KOPT-K1 (cell line): ENCODE results near the gene CCDC174.

Source experiments
- H3K27ac ChIP-seq: fragments of 200-600 bp; sonication (generic); 2 replicates; pipeline ENCODE4 v1.5.1; 2016; ENCODE audit warnings: antibody characterized with exemption, mild to moderate bottlenecking, low read depth, low read length; ENCODE audit not compliant: poor library complexity, severe bottlenecking
- H3K36me3 ChIP-seq: fragments of 200-600 bp; sonication (generic); 2 replicates; pipeline ENCODE4 v1.5.1; 2017; ENCODE audit warnings: antibody characterized with exemption, mild to moderate bottlenecking, low read length, moderate library complexity; ENCODE audit not compliant: insufficient read depth
- H3K9me3 ChIP-seq: fragments of 200-600 bp; sonication (generic); 2 replicates; pipeline ENCODE4 v1.5.1; 2017; ENCODE audit warnings: antibody characterized with exemption, low read length, mild to moderate bottlenecking; ENCODE audit not compliant: insufficient read depth, poor library complexity, severe bottlenecking

Gene CCDC174

GRCh38 chr3:14617508-14618023, 34.0 kb upstream of the CCDC174 start:
- Histone ChIP-seq H3K9me3 (no peaks in the 10 kb centered on the region), H3K36me3 (no peaks in the 10 kb centered on the region), H3K27ac (no peak overlapping the region)

DNA sequence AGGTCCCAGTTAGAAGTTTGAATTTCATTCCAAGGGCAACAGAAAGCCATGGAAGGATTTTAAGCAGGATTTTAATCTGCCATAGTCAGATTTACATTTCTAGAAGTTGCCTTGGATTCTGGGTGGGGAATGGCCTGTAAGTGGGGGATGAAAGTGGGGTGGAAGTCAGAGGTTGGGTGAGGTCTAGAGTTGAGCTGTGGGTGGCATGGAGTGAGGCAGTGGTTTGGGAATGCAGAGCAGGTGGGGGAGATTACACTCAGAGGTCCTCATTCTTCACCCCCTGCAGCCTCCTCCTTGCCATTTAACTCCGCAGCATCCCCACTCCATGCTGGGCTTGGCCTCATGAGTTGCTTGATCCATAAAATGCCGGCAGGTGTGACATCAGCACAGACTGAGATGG, 32.0 kb upstream of the CCDC174 start:
- Histone ChIP-seq H3K9me3 (no peaks in the 10 kb centered on the region), H3K27ac (no peak overlapping the region), H3K36me3 (no peaks in the 10 kb centered on the region)

GRCh38 chr3:14620512-14620911, 31.1 kb upstream of the CCDC174 start:
- Histone ChIP-seq H3K9me3 (no peaks in the 10 kb centered on the region), H3K27ac (no peak overlapping the region), H3K36me3 (no peaks in the 10 kb centered on the region)

GRCh38 chr3:14621093-14621492, 30.5 kb upstream of the CCDC174 start:
- Histone ChIP-seq H3K9me3 (no peaks in the 10 kb centered on the region), H3K27ac (no peak overlapping the region), H3K36me3 (no peaks in the 10 kb centered on the region)

- Histone ChIP-seq H3K36me3 (no peaks in the 10 kb centered on the region), H3K9me3 (no peaks in the 10 kb centered on the region)
Measured at GRCh38 chr3:14622368-14622767, 29.2 kb upstream of the CCDC174 start.

GRCh38 chr3:14623569-14624051, 28.0 kb upstream of the CCDC174 start:
- no peaks in the 10 kb centered on the region for H3K36me3 ChIP-seq
- no peak overlapping the region for H3K27ac ChIP-seq
- peaks cover 9% of the 10 kb centered on the region for H3K9me3 ChIP-seq

More at GRCh38 chr3:14622368-14622767, 29.2 kb upstream of the CCDC174 start:
- H3K27ac ChIP-seq = no peak overlapping the region

DNA sequence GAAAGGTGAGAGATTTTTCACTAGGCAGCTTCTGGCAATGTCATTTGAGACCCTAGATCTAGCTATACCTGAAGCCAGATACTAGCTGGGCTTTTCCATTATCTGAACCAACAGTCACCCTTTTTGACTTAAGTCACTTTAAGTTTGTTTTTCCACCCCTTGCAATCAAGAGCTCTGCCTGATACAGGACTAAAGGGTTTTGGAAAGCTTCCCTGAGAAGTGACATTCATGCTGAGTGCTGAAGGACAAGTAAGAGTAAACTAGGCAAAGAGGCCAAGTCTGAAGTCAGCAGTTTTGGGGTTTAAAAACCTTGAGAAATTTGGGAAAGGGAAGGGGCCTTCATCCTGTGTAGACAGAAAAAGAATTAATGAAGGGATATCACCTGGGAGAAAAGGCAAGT, 27.1 kb upstream of the CCDC174 start:
- Histone ChIP-seq H3K36me3 (no peaks in the 10 kb centered on the region), H3K9me3 (peaks cover 13% of the 10 kb centered on the region), H3K27ac (no peak overlapping the region)

GRCh38 chr3:14625443-14625842, 26.1 kb upstream of the CCDC174 start:
- Histone ChIP-seq H3K36me3 (no peaks in the 10 kb centered on the region), H3K27ac (no peak overlapping the region), H3K9me3 (peaks cover 13% of the 10 kb centered on the region)

DNA sequence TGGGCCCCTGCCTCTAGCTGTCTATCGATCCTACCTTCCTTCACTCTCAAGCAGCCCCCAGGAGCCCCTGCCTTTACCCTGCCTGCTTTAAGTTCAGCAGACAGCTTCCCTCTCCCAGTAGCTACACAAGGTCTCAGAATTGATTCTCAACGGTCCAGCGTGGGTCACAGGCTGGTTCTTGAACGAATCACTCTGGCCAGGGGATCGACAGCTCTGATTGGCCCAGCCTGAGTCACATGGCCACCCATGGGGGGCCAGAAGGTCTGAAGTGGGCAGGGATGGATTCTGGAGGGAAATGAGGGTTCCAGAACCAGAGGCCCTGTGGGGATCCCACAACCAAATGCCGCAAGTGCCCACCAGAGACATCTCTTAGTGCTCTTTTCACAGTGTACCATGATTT, 23.7 kb upstream of the CCDC174 start:
- no peaks in the 10 kb centered on the region for H3K36me3 ChIP-seq
- no peak overlapping the region for H3K27ac ChIP-seq
- peaks cover 13% of the 10 kb centered on the region for H3K9me3 ChIP-seq

GRCh38 chr3:14628406-14628805, 23.2 kb upstream of the CCDC174 start:
- no peaks in the 10 kb centered on the region for H3K36me3 ChIP-seq
- no peak overlapping the region for H3K27ac ChIP-seq

DNA sequence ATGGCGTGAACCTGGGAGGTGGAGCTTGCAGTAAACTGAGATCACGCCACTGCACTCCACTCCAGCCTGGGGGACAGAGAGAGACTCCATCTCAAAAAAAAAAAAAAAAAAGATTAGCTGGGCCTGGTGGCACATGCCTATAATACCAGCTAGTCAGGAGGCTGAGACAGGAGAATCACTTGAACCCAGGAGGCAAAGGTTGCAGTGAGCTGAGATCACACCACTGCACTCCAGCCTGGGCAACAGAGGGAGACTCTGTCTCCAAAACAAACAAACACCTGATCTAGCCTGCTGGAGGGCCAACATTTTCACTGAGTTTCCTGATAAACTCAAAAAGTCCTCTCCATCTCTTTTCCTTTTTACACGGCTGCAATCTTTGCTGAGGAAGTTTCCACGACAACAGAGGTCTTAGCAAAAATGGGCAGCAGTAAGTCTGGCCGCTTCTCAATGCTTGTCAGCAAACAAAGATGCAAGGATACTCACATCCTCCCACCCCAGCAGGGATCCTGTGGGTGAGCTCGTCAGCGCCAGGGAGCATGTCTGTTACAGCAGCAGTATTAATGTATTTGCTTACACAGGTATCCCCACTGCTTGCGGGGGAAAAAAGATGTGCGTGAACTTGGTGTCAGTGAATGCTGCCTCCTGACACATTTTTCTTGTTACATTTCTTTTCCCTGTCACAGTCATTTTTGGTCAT, 21.0 kb upstream of the CCDC174 start:
- no peaks in the 10 kb centered on the region for H3K36me3 ChIP-seq

More at GRCh38 chr3:14628406-14628805, 23.2 kb upstream of the CCDC174 start:
- H3K9me3 ChIP-seq = peaks cover 13% of the 10 kb centered on the region

GRCh38 chr3:14631101-14631497, 20.5 kb upstream of the CCDC174 start:
- H3K36me3 ChIP-seq = no peaks in the 10 kb centered on the region
- peaks cover 13% of the 10 kb centered on the region for H3K9me3 ChIP-seq
- no peak overlapping the region for H3K27ac ChIP-seq

More for the DNA sequence above, 21.0 kb upstream of the CCDC174 start:
- Histone ChIP-seq H3K9me3 (peaks cover 13% of the 10 kb centered on the region), H3K27ac (no peak overlapping the region)

DNA sequence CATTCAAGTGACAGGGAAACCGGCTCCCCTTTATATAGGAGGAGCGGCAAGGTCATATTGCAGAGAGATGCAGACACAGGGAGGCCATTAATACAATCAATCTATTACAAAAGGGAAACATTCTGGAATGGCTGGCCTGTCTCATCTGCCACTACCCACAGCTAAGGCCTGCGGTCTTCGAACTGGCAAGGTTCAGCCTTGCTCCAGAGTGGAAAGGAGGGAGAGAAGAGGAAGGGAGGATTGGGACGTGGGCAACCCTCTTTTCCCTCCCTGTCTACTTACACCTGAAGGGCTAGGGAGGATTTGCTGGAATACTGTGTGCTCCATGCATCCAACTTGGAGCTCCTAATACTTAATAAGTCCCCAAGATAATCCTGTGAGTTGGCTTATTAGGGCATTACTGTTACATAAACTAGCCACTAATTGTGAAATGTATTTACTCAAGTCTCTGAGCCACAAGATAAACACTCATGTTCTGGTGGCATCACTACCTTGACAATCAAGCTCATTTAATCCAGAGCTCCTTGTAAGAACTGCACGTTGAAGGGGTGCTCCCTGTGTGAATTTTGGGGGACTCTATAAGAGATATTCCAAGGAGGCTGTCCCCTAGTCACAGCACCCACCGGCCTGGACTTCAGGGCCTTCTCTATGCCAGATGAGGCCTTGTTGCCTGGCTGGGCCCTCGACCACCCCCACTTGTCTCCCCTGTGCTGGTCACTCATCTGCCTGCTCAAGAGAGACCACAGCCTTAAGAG, 19.7 kb upstream of the CCDC174 start:
- H3K36me3 ChIP-seq = no peaks in the 10 kb centered on the region

GRCh38 chr3:14632442-14632930, 19.1 kb upstream of the CCDC174 start:
- no peak overlapping the region for H3K27ac ChIP-seq
- no peaks in the 10 kb centered on the region for H3K36me3 ChIP-seq
- H3K9me3 ChIP-seq = peaks cover 13% of the 10 kb centered on the region

More for the DNA sequence above, 19.7 kb upstream of the CCDC174 start:
- peaks cover 13% of the 10 kb centered on the region for H3K9me3 ChIP-seq
- H3K27ac ChIP-seq = no peak overlapping the region

DNA sequence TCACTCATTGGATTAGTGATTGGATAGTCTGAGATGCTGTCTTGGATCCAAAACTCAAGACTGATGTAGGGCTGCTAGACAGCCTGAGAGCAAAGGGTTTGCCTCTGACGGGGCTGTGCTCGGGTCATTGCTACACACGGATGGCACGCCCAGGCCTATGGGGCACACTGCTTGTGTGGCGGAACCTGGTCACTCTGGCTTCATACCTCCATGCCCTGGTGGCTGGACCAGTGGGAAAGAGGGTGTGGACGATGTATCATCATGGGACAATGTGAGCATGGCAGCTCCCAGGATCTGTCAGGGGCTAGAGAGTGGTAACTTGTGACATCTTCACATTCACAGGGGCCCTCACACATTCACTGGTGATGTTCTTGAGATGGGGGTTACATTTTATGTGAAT, 18.1 kb upstream of the CCDC174 start:
- H3K36me3 ChIP-seq = no peaks in the 10 kb centered on the region
- H3K9me3 ChIP-seq = peaks cover 6% of the 10 kb centered on the region
- H3K27ac ChIP-seq = no peak overlapping the region
